Loucy (cell line): ENCODE data around the gene EFNA5.

ENCODE experiments used
- H2AFZ ChIP-seq: fragments of 200-600 bp; sonication (generic); 2 replicates; pipeline ENCODE4 v1.6.0; 2016; ENCODE audit warnings: antibody characterized with exemption, mild to moderate bottlenecking, low read length, moderate library complexity
- H3F3A ChIP-seq: fragments of 200-600 bp; 2 replicates; pipeline ENCODE4 v1.6.0; 2016; ENCODE audit warnings: antibody characterized with exemption, low read depth, mild to moderate bottlenecking
- H3K27me3 ChIP-seq: fragments of 200-600 bp; sonication (generic); 2 replicates; pipeline ENCODE4 v1.6.1; 2014; ENCODE audit warnings: low read length, mild to moderate bottlenecking; ENCODE audit not compliant: insufficient read depth, poor library complexity, severe bottlenecking
- H3K36me3 ChIP-seq: fragments of 200-600 bp; sonication (generic); 2 replicates; pipeline ENCODE4 v1.6.1; 2016; ENCODE audit warnings: low read length; ENCODE audit not compliant: insufficient read depth
- H3K4me1 ChIP-seq: fragments of 200-600 bp; sonication (generic); 2 replicates; pipeline ENCODE4 v1.5.1; 2014; ENCODE audit warnings: low read length, mild to moderate bottlenecking; ENCODE audit not compliant: insufficient read depth, poor library complexity, severe bottlenecking
- H3K4me2 ChIP-seq: fragments of 200-600 bp; sonication (generic); 2 replicates; pipeline ENCODE4 v1.6.0; 2014; ENCODE audit warnings: antibody characterized with exemption, low read length, low read depth, mild to moderate bottlenecking; ENCODE audit not compliant: poor library complexity, severe bottlenecking
- H3K4me3 ChIP-seq: fragments of 200-600 bp; sonication (generic); 2 replicates; pipeline ENCODE4 v1.5.1; 2014; ENCODE audit warnings: low read length, mild to moderate bottlenecking, mixed read lengths; ENCODE audit not compliant: poor library complexity, severe bottlenecking
- H3K79me2 ChIP-seq: fragments of 200-600 bp; sonication (generic); 2 replicates; pipeline ENCODE4 v1.6.1; 2014; ENCODE audit warnings: low read length; ENCODE audit not compliant: insufficient read depth
- H3K9ac ChIP-seq: fragments of 200-600 bp; sonication (generic); 2 replicates; pipeline ENCODE4 v1.6.0; 2014; ENCODE audit warnings: mild to moderate bottlenecking, low read depth, low read length, moderate library complexity; ENCODE audit not compliant: poor library complexity, severe bottlenecking
- H3K9me2 ChIP-seq: fragments of 200-600 bp; sonication (generic); replicated peaks from 2 replicates; pipeline ENCODE4 v1.6.1; 2016; ENCODE audit warnings: low read depth, low read length, mixed read lengths
- H3K9me3 ChIP-seq: fragments of 200-600 bp; sonication (generic); 2 replicates; pipeline ENCODE4 v1.6.1; 2014; ENCODE audit warnings: mild to moderate bottlenecking, antibody characterized with exemption, low read length, low read depth; ENCODE audit not compliant: insufficient read depth
- H4K20me1 ChIP-seq: fragments of 200-600 bp; sonication (generic); 2 replicates; pipeline ENCODE4 v1.6.0; 2014; ENCODE audit warnings: antibody characterized with exemption, low read length, mild to moderate bottlenecking; ENCODE audit not compliant: insufficient read depth, poor library complexity, severe bottlenecking
- EZH2phosphoT487 ChIP-seq: fragments of 200-600 bp; IDR thresholded peaks from 2 replicates; pipeline ENCODE4 v1.6.1; 2018; ENCODE audit warnings: antibody characterized with exemption, mild to moderate bottlenecking, moderate library complexity, borderline replicate concordance
- TF ChIP-seq, protein P1 (sequence below): fragments of 200-600 bp; sonication (generic); conservative IDR thresholded peaks from 2 replicates; pipeline ENCODE4 v1.5.1; 2014; ENCODE audit warnings: mild to moderate bottlenecking, antibody characterized with exemption, low read length

Gene EFNA5

DNA sequence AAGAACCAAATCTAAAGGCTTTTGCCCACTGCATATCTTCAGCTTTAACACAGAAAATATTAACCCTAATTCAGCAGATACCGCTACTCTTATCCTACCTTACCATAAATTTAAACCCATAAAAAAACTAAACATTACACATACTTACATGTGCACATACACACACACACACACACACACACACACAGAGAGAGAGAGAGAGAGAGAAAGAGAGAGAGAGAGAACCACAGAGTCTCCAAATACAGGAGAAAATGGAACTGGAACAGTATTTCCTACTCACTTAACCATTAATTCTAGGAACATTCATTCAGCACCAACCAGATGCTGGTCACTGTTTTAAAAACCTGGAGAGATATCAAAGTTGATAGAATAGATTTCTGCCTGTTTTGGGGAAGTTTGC is 53.7 kb downstream of the EFNA5 start:
- Histone ChIP-seq H3K4me2 (no peak overlapping the region), H3K4me1 (no peaks in the 10 kb centered on the region)
- no peak for TF ChIP-seq EZH2phosphoT487
- TF ChIP-seq, protein P1, sequence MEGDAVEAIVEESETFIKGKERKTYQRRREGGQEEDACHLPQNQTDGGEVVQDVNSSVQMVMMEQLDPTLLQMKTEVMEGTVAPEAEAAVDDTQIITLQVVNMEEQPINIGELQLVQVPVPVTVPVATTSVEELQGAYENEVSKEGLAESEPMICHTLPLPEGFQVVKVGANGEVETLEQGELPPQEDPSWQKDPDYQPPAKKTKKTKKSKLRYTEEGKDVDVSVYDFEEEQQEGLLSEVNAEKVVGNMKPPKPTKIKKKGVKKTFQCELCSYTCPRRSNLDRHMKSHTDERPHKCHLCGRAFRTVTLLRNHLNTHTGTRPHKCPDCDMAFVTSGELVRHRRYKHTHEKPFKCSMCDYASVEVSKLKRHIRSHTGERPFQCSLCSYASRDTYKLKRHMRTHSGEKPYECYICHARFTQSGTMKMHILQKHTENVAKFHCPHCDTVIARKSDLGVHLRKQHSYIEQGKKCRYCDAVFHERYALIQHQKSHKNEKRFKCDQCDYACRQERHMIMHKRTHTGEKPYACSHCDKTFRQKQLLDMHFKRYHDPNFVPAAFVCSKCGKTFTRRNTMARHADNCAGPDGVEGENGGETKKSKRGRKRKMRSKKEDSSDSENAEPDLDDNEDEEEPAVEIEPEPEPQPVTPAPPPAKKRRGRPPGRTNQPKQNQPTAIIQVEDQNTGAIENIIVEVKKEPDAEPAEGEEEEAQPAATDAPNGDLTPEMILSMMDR, result no peak

DNA sequence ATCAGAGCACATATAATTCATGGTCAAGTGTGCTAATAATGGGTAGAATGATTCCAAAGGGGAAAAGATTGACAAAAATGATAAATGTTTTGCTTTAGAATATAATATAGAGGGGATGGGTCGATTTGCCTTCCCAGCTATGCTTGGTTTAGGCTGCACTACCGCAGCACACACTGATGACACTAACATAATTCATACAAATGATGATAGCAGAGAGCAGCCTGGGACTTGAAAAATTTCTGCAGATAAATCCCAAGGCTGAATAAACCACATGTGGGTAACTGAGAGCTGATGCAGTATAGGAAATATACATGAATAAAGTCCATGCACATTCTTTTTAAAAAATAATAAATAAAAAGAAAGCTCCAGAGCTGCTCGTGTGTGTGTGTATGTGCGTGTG is 54.5 kb downstream of the EFNA5 start:
- H3K4me3 ChIP-seq, result no peak overlapping the region
- H3K36me3 ChIP-seq, result no peaks in the 10 kb centered on the region
- no peak overlapping the region for H3K4me2 ChIP-seq
- no peaks in the 10 kb centered on the region for H3K4me1 ChIP-seq
- no peaks in the 10 kb centered on the region for H3K9me3 ChIP-seq
- H3K27me3 ChIP-seq, result no peaks in the 10 kb centered on the region
- TF ChIP-seq, protein P1, result no peak
- no peak for TF ChIP-seq EZH2phosphoT487
- no peak overlapping the region for H2AFZ ChIP-seq
- no peaks in the 10 kb centered on the region for H3K79me2 ChIP-seq
- no peaks in the 10 kb centered on the region for H4K20me1 ChIP-seq
- no peak overlapping the region for H3K9ac ChIP-seq
- H3F3A ChIP-seq, result no peaks in the 10 kb centered on the region
- H3K9me2 ChIP-seq, result no peaks in the 10 kb centered on the region

More for the DNA sequence above, 53.7 kb downstream of the EFNA5 start:
- Histone ChIP-seq H3K79me2 (no peaks in the 10 kb centered on the region), H4K20me1 (no peaks in the 10 kb centered on the region), H3K9me2 (no peaks in the 10 kb centered on the region), H3K36me3 (no peaks in the 10 kb centered on the region), H3K27me3 (no peaks in the 10 kb centered on the region), H3K9me3 (no peaks in the 10 kb centered on the region), H2AFZ (no peak overlapping the region), H3K4me3 (no peak overlapping the region), H3K9ac (no peak overlapping the region), H3F3A (no peaks in the 10 kb centered on the region)

DNA sequence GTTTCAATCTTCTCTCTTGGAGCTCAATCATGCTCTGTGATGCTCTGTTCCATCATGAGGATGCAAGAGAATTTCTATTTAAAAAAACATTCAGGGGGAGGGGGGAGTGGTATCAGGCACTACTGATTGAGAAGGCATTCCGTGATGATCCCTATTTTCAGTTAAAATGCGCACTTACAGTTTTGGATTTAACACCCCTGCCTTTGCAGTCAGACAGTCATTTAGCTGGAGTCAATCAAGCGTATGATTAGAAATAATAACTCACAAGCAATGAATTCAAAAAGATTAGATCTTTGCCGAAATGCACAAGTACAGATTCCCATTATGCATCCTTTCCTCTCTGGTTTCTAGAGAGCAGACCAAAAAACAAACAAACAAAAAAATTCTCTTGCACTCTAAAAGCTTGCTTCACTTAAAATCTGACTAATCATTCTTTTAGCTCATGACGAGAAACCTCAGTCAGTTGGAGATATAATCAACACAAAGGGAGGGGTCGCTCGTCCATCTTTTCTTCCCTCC is 55.4 kb downstream of the EFNA5 start:
- TF ChIP-seq EZH2phosphoT487, result no peak
- TF ChIP-seq, protein P1, result no peak

More for the DNA sequence above, 55.4 kb downstream of the EFNA5 start:
- Histone ChIP-seq H3K79me2 (no peaks in the 10 kb centered on the region), H3K27me3 (no peaks in the 10 kb centered on the region), H3K9ac (no peak overlapping the region), H3K4me1 (no peaks in the 10 kb centered on the region), H3K9me2 (no peaks in the 10 kb centered on the region), H3F3A (no peaks in the 10 kb centered on the region), H2AFZ (no peak overlapping the region), H4K20me1 (no peaks in the 10 kb centered on the region), H3K9me3 (no peaks in the 10 kb centered on the region), H3K36me3 (no peaks in the 10 kb centered on the region), H3K4me3 (no peak overlapping the region), H3K4me2 (no peak overlapping the region)
